Ishikawa (cell line): ENCODE results near the gene WASF1.

Experiments
- CEBPB ChIP-seq: IDR thresholded peaks from 2 replicates; pipeline ENCODE4 v1.6.1; 2012
- CREB1 ChIP-seq: IDR thresholded peaks from 2 replicates; pipeline ENCODE4 v1.6.1; 2012; ENCODE audit warnings: low read depth
- EGR1 ChIP-seq: IDR thresholded peaks from 2 replicates; pipeline ENCODE4 v1.6.1; 2012
- EP300 ChIP-seq: IDR thresholded peaks from 2 replicates; pipeline ENCODE4 v1.6.1; 2012; ENCODE audit warnings: borderline replicate concordance
- FOXM1 ChIP-seq: IDR thresholded peaks from 2 replicates; pipeline ENCODE4 v1.6.1; 2012; ENCODE audit warnings: low read depth, borderline replicate concordance
- MAX ChIP-seq: IDR thresholded peaks from 2 replicates; pipeline ENCODE4 v1.6.1; 2012
- NFIC ChIP-seq: IDR thresholded peaks from 2 replicates; pipeline ENCODE4 v1.6.1; 2012
- RAD21 ChIP-seq: IDR thresholded peaks from 2 replicates; pipeline ENCODE4 v1.6.1; 2012; ENCODE audit warnings: low read depth
- REST ChIP-seq: IDR thresholded peaks from 2 replicates; pipeline ENCODE4 v1.6.1; 2012; ENCODE audit warnings: low read depth, mild to moderate bottlenecking
- TAF1 ChIP-seq: IDR thresholded peaks from 2 replicates; pipeline ENCODE4 v1.6.1; 2012; ENCODE audit warnings: low read depth, mild to moderate bottlenecking
- TCF12 ChIP-seq: IDR thresholded peaks from 2 replicates; pipeline ENCODE4 v1.6.1; 2012; ENCODE audit warnings: low read depth
- TEAD4 ChIP-seq: IDR thresholded peaks from 2 replicates; pipeline ENCODE4 v1.6.1; 2012
- USF1 ChIP-seq: IDR thresholded peaks from 2 replicates; pipeline ENCODE4 v1.6.1; 2012
- YY1 ChIP-seq: IDR thresholded peaks from 2 replicates; pipeline ENCODE4 v1.6.1; 2012; ENCODE audit warnings: low read depth
- ZBTB7A ChIP-seq: IDR thresholded peaks from 2 replicates; pipeline ENCODE4 v1.6.1; 2012; ENCODE audit warnings: low read depth

WASF1 gene

GRCh38 chr6:110085285-110085684 lies 94.2 kb downstream of the WASF1 start:
- TF ChIP-seq TAF1 (no peak), ZBTB7A (no peak), USF1 (no peak), EGR1 (no peak), NFIC (no peak), FOXM1 (no peak), RAD21 (no peak), EP300 (no peak), CREB1 (no peak), REST (no peak), MAX (no peak), TEAD4 (no peak), TCF12 (no peak), YY1 (no peak)

- no peak for TF ChIP-seq TCF12
- TF ChIP-seq CREB1: no peak
- TF ChIP-seq TAF1: no peak
- TF ChIP-seq RAD21: no peak
- no peak for TF ChIP-seq ZBTB7A
- TF ChIP-seq TEAD4: no peak
- TF ChIP-seq YY1: no peak
- no peak for TF ChIP-seq USF1
- TF ChIP-seq EP300: no peak
- TF ChIP-seq FOXM1: no peak
- TF ChIP-seq REST: no peak
- TF ChIP-seq EGR1: no peak
- TF ChIP-seq CEBPB: no peak
- no peak for TF ChIP-seq NFIC
- no peak for TF ChIP-seq MAX
Measured at GRCh38 chr6:110083875-110084585, 95.4 kb downstream of the WASF1 start.

- TF ChIP-seq USF1 (no peak), CREB1 (no peak), YY1 (no peak), RAD21 (no peak), EGR1 (no peak), TEAD4 (no peak), CEBPB (no peak)
Measured at GRCh38 chr6:110075406-110075805, 104.1 kb downstream of the WASF1 start.

GRCh38 chr6:110068592-110068967 lies 110.9 kb downstream of the WASF1 start:
- TF ChIP-seq CREB1 (no peak), REST (no peak), NFIC (no peak)
